Neural cell (in vitro differentiated cells): ENCODE measurements around the gene CLSTN2.

Experiments
- CTCF ChIP-seq: fragments of 450-650 bp; IDR thresholded peaks from 2 replicates; pipeline ENCODE4 v1.5.1; 2014; ENCODE audit warnings: antibody characterized with exemption, mild to moderate bottlenecking, moderate library complexity; ENCODE audit not compliant: poor library complexity, severe bottlenecking
- EP300 ChIP-seq: fragments of 450-650 bp; conservative IDR thresholded peaks from 2 replicates; pipeline ENCODE4 v1.6.1; 2014; ENCODE audit warnings: antibody characterized with exemption, mild to moderate bottlenecking, moderate library complexity; ENCODE audit not compliant: poor library complexity, severe bottlenecking
- EZH2 ChIP-seq: fragments of 200-600, 300-800 bp; shearing (Covaris generic), sonication (generic); IDR thresholded peaks from 2 replicates; pipeline ENCODE4 v1.6.1; 2014; ENCODE audit warnings: antibody characterized with exemption, low read length, borderline replicate concordance, mild to moderate bottlenecking; ENCODE audit not compliant: insufficient read depth, poor library complexity, severe bottlenecking
- POLR2AphosphoS5 ChIP-seq: IDR thresholded peaks from 2 replicates; pipeline ENCODE4 v1.6.1; 2012
- RAD21 ChIP-seq: fragments of 450-650 bp; conservative IDR thresholded peaks from 2 replicates; pipeline ENCODE4 v1.6.1; 2014; ENCODE audit warnings: antibody characterized with exemption, mild to moderate bottlenecking, moderate library complexity
- REST ChIP-seq: IDR thresholded peaks from 2 replicates; pipeline ENCODE4 v1.6.1; 2012; ENCODE audit warnings: borderline replicate concordance
- SMC3 ChIP-seq: fragments of 450-650 bp; conservative IDR thresholded peaks from 2 replicates; pipeline ENCODE4 v1.6.1; 2014; ENCODE audit warnings: antibody characterized with exemption, mild to moderate bottlenecking, moderate library complexity; ENCODE audit not compliant: poor library complexity
- TAF1 ChIP-seq: IDR thresholded peaks from 2 replicates; pipeline ENCODE4 v1.6.1; 2012; ENCODE audit warnings: low read depth

GRCh38 chr3:140092848-140093536 lies 158.0 kb downstream of the CLSTN2 start:
- no peak for TF ChIP-seq CTCF
- TF ChIP-seq REST = no peak
- TF ChIP-seq EP300 = no peak
- no peak for TF ChIP-seq EZH2
- no peak for TF ChIP-seq POLR2AphosphoS5
- TF ChIP-seq RAD21 = no peak
- TF ChIP-seq SMC3 = no peak
- no peak for TF ChIP-seq TAF1
